WI38 (cell line): ENCODE results near the gene HAND1.

ENCODE experiments used
- H3K4me3 ChIP-seq: 2 replicates; pipeline ENCODE4 v1.5.1; 2011; ENCODE audit warnings: low read depth, mild to moderate bottlenecking, control low read depth, low read length
- CTCF ChIP-seq: IDR thresholded peaks from 2 replicates; pipeline ENCODE4 v1.5.1; 2012; ENCODE audit warnings: low read depth, mild to moderate bottlenecking, control low read depth, low read length

The HAND1 gene

DNA sequence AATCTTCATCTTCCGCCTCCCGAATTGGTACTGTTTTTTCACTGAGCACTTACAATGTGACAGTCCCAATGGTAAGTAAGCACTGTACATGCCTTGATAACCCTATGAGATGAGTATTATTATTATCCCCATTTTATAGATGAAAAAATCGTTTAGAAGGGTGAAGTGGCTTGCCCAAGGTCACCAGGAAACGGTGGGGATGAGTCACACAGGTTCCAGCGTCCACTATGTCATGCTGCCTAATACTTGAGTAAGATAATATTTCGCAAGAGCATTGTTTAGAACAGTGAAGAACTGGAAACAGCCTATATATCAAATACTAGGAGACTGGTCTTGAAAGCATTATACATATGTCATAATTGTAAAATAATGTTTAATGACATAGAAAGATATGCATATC is 12.9 kb downstream of the HAND1 start:
- TF ChIP-seq CTCF: no peak
- no peak overlapping the region for H3K4me3 ChIP-seq

DNA sequence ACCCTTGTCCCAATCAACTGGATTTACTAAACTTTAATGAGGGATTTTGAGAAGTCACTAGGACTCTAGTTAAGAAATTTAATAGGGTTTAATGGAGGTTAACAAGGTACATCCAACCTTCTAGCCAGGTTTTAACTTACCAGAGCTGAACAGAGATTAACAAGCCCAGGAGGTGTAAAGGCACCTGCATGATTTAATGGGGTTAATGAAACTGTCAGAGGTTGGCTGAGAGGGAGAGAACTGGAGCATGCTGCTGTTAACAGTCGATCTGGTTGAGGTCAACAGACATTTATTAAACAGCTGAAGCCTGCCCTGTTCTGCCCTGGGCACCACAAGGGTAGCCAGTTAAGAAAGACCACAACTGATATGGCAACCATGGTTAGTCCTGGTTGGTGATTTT is 13.6 kb downstream of the HAND1 start:
- no peak overlapping the region for H3K4me3 ChIP-seq
- TF ChIP-seq CTCF: no peak

- no peak overlapping the region for H3K4me3 ChIP-seq
- TF ChIP-seq CTCF: 0 out of 2 replicates have a peak, but pooled peaks have one; percentile 8
Observed at GRCh38 chr5:154461531-154461930, 16.5 kb downstream of the HAND1 start.

DNA sequence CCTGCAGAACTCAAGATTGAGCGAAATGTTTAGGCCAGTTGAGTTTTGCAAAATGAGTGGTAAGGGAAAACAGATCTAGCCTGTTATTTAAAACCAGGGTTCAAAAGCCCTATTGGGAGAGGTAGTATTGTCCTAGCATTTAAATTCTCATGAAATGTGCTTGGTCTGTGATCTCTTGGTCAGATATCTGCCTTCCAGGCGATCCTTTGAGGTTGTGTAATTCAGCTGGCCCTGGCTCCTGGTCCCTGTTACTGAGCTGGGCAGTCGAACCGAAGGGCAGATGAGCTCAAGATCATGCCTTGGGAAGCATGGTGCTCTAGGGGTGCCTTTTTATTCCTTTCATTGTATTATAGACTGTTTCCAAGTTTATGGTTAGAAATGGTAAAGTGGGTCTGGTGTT is 17.9 kb downstream of the HAND1 start:
- no peak for TF ChIP-seq CTCF

GRCh38 chr5:154459015-154459414 is 19.0 kb downstream of the HAND1 start:
- TF ChIP-seq CTCF: no peak
- no peak overlapping the region for H3K4me3 ChIP-seq

More for the DNA sequence above, 17.9 kb downstream of the HAND1 start:
- no peak overlapping the region for H3K4me3 ChIP-seq

DNA sequence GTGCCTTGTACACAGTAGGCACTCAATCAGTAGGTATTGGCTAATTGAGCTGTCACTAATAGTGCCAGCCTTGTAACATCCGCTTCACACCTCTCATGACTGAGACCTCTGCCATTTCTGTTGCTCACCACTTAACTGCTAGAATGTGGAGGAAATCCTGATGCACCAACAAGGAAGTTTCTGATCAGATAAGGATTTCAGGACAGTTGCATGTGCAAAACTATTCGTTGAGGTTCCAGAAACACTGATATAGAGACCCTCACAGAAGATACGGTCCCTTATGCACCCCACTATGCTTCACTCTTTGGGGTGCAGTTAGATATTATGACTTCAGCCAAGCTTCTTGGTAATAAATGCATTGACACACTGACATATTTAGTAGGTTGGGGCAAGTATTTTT is 21.5 kb downstream of the HAND1 start:
- H3K4me3 ChIP-seq: no peak overlapping the region
- TF ChIP-seq CTCF: no peak

- TF ChIP-seq CTCF: no peak
- no peak overlapping the region for H3K4me3 ChIP-seq
Observed at GRCh38 chr5:154455585-154455984, 22.4 kb downstream of the HAND1 start.
